ENCODE data around the gene FBXO3.
"Not testable (repeated sequence)": the region's sequence is repeated elsewhere in the genome, so short reads cannot be mapped to it uniquely, and the experiment has no call there.

Gene FBXO3

GRCh38 chr11:33772300-33772699, 2.0 kb downstream of the FBXO3 start:
- DNase-seq: no peak

- DNase-seq: no peak
Measured at GRCh38 chr11:33770236-33770635, 4.1 kb downstream of the FBXO3 start.

- DNase-seq: no peak
Measured at GRCh38 chr11:33769542-33769941, 4.8 kb downstream of the FBXO3 start.

GRCh38 chr11:33767624-33768023, 6.7 kb downstream of the FBXO3 start:
- no peak for DNase-seq

GRCh38 chr11:33766085-33766484, 8.2 kb downstream of the FBXO3 start:
- DNase-seq: no peak

GRCh38 chr11:33761471-33761870, 12.8 kb downstream of the FBXO3 start:
- DNase-seq: no peak

GRCh38 chr11:33753304-33753967, 20.9 kb downstream of the FBXO3 start:
- no peak for DNase-seq

GRCh38 chr11:33751878-33752277, 22.4 kb downstream of the FBXO3 start:
- no peak for DNase-seq

GRCh38 chr11:33747979-33748378, 26.3 kb downstream of the FBXO3 start:
- DNase-seq: no peak

- DNase-seq: no peak
Measured at GRCh38 chr11:33743291-33743690, 31.0 kb downstream of the FBXO3 start.

GRCh38 chr11:33742249-33742851, 32.0 kb downstream of the FBXO3 start:
- DNase-seq: no peak

GRCh38 chr11:33741806-33742205, 32.5 kb downstream of the FBXO3 start:
- no peak for DNase-seq

GRCh38 chr11:33737362-33737821, 36.9 kb downstream of the FBXO3 start:
- no peak for DNase-seq

GRCh38 chr11:33736148-33736812, 38.0 kb downstream of the FBXO3 start, which contains the start of gene CD59:
Gene CD59 (minus strand): TSS chr11:33736423. CDS start chr11:33722445, 13,978 bp downstream.
- peak; percentile 74 for DNase-seq

- no peak for DNase-seq
Measured at GRCh38 chr11:33735271-33736147, 38.8 kb downstream of the FBXO3 start.

GRCh38 chr11:33734441-33735270, 39.7 kb downstream of the FBXO3 start:
- no peak for DNase-seq

- DNase-seq: no peak
Measured at GRCh38 chr11:33733980-33734379, 40.3 kb downstream of the FBXO3 start.

- no peak for DNase-seq
Measured at GRCh38 chr11:33731723-33732531, 42.4 kb downstream of the FBXO3 start.

GRCh38 chr11:33730716-33731115, 43.6 kb downstream of the FBXO3 start:
- no peak for DNase-seq

GRCh38 chr11:33729072-33729664, 45.2 kb downstream of the FBXO3 start:
- DNase-seq: not testable (repeated sequence)

GRCh38 chr11:33727539-33727938, 46.8 kb downstream of the FBXO3 start:
- not testable (repeated sequence) for DNase-seq

Data from SHP77 treated with DMSO at 0.1 percent for 48 hours (cell line).